GM23338 (cell line): ENCODE measurements around the gene CCDC152.

Experiments
- CTCF ChIP-seq, 2 experiments: fragments of 200-600 bp in 1 of 2; sonication (generic) in 1 of 2; conservative IDR thresholded peaks; 2 replicates each; pipeline versions ENCODE4 v1.5.1 to v1.6.1; 2016 to 2017; ENCODE audit warnings: antibody characterized with exemption in 2 of 2, low read depth in 2 of 2, mild to moderate bottlenecking in 2 of 2, moderate library complexity in 1 of 2
- EZH2phosphoT487 ChIP-seq: fragments of 200-600 bp; sonication (generic); IDR thresholded peaks from one replicate; pipeline ENCODE4 v1.8.1; 2018; ENCODE audit warnings: antibody characterized with exemption; ENCODE audit not compliant: unreplicated experiment
- POLR2AphosphoS5 ChIP-seq: IDR thresholded peaks from 2 replicates; pipeline ENCODE4 v1.6.1; 2016; ENCODE audit warnings: antibody characterized with exemption, low read depth
- REST ChIP-seq: IDR thresholded peaks from one replicate; pipeline ENCODE4 v1.6.1; 2018; ENCODE audit warnings: antibody characterized with exemption; ENCODE audit not compliant: unreplicated experiment
- ZNF114 ChIP-seq: fragments of 250-450 bp; sonication (Bioruptor Pico); IDR thresholded peaks from 2 replicates; pipeline ENCODE4 v1.5.0; 2020; ENCODE audit warnings: mild to moderate bottlenecking, moderate library complexity
- ZNF331 ChIP-seq: fragments of 250-450 bp; sonication (Bioruptor Pico); IDR thresholded peaks from 2 replicates; pipeline ENCODE4 v1.5.0; 2020; ENCODE audit warnings: low read depth, mild to moderate bottlenecking, moderate library complexity

GRCh38 chr5:42801516-42802166, 45.0 kb downstream of the CCDC152 start:
- TF ChIP-seq ZNF114 (no peak), CTCF (conservative IDR thresholded peaks at IDR 0.05; ENCODE audit: low read depth in 2 of 2) (no peak), ZNF331 (CRISPR knock-in tag) (no peak), REST (no peak), EZH2phosphoT487 (no peak), POLR2AphosphoS5 (no peak)
